ENCODE measurements around the gene DBF4B.
A peak's percentile ranks its signal among the peaks of the same experiment; 100 is the strongest.
"Not testable (repeated sequence)": the region's sequence is repeated elsewhere in the genome, so short reads cannot be mapped to it uniquely, and the experiment has no call there.

DBF4B gene

GRCh38 chr17:44707755-44708400 is 587 bp upstream of the DBF4B start:
- no peak for DNase-seq (ENCODE audit: low spot score)
- TF ChIP-seq CTCF (IDR thresholded peaks at IDR 0.05; ENCODE audit: extremely low read depth, missing control alignments) = no peak

GRCh38 chr17:44719444-44719843 is 11.0 kb downstream of the DBF4B start:
- no peak for TF ChIP-seq CTCF (IDR thresholded peaks at IDR 0.05; ENCODE audit: extremely low read depth, missing control alignments)
- DNase-seq (ENCODE audit: low spot score) = no peak

GRCh38 chr17:44722254-44722653 is 13.8 kb downstream of the DBF4B start:
- no peak for TF ChIP-seq CTCF (IDR thresholded peaks at IDR 0.05; ENCODE audit: extremely low read depth, missing control alignments)
- no peak for DNase-seq (ENCODE audit: low spot score)

- not testable (repeated sequence) for DNase-seq (ENCODE audit: low spot score)
Observed at GRCh38 chr17:44726121-44726520, 17.7 kb downstream of the DBF4B start.

GRCh38 chr17:44733753-44734152 is 25.3 kb downstream of the DBF4B start:
- no peak for DNase-seq (ENCODE audit: low spot score)
- TF ChIP-seq CTCF (IDR thresholded peaks at IDR 0.05; ENCODE audit: extremely low read depth, missing control alignments) = peak; percentile 18

GRCh38 chr17:44734272-44734671 is 25.8 kb downstream of the DBF4B start:
- TF ChIP-seq CTCF (IDR thresholded peaks at IDR 0.05; ENCODE audit: extremely low read depth, missing control alignments) = no peak
- DNase-seq (ENCODE audit: low spot score) = no peak

GRCh38 chr17:44736551-44737240 is 28.2 kb downstream of the DBF4B start:
- TF ChIP-seq CTCF (IDR thresholded peaks at IDR 0.05; ENCODE audit: extremely low read depth, missing control alignments) = no peak
- DNase-seq (ENCODE audit: low spot score) = no peak

Measured in GM20000 (cell line).